Testis (tissue), 3 donors: ENCODE measurements around the gene TMEM229B. TPM values are rescaled to one million over a fixed set of nuclear protein-coding genes. Genes with fewer than 3 reads are reported as not detected.

Source experiments
- DNase-seq: peaks from one replicate; pipeline ENCODE4 v3.0.0-alpha.2; 2019
- H3K27ac ChIP-seq, 2 donors: fragments of 200-600 bp; sonication (generic); one replicate each; pipeline ENCODE4 v1.5.1; 2019
- H3K27me3 ChIP-seq: fragments of 200-600 bp; sonication (generic); one replicate; pipeline ENCODE4 v1.5.1; 2019
- H3K36me3 ChIP-seq: fragments of 200-600 bp; sonication (generic); one replicate; pipeline ENCODE4 v1.5.1; 2017; ENCODE audit warnings: low read depth; ENCODE audit errors: missing control alignments
- H3K4me1 ChIP-seq: fragments of 200-600 bp; sonication (generic); one replicate; pipeline ENCODE4 v1.5.1; 2019
- H3K4me3 ChIP-seq, 2 donors: fragments of 200-600 bp; sonication (generic); one replicate each; pipeline ENCODE4 v1.5.1; 2017 to 2019
- H3K9me3 ChIP-seq: fragments of 200-600 bp; sonication (generic); one replicate; pipeline ENCODE4 v1.5.1; 2017
- CTCF ChIP-seq, 3 experiments: fragments of 450-650 bp in 2 of 3; fragments of 200-600 bp in 1 of 3; sonication (generic) in 1 of 3; IDR thresholded peaks; one replicate each; pipeline ENCODE4 v1.5.1; 2016 to 2019; ENCODE audit warnings: antibody characterized with exemption in 3 of 3, mild to moderate bottlenecking in 2 of 3, moderate library complexity in 1 of 3
- POLR2A ChIP-seq: fragments of 450-650 bp; IDR thresholded peaks from one replicate; pipeline ENCODE4 v1.6.1; 2017; ENCODE audit warnings: antibody characterized with exemption, mild to moderate bottlenecking, moderate library complexity
- WGBS, 2 donors: methylation state at CpG; one replicate each; pipeline ENCODE4 v1.1.5; 2018; 5-methylcytosine and 5-hydroxymethylcytosine counted together
- intact Hi-C: fragments of 100-400 bp; cut with DNase I; formaldehyde crosslinking; loops from one replicate; pipeline ENCODE4 v1.15.1; 2023; ENCODE audit warnings: low total_unique reads
- polyA plus RNA-seq: library from polyadenylated mRNA; stranded (reverse); fragments of 350-450 nt; fragmentation: Illumina TruSeq; extraction: RNeasy Lipid Tissue Mini Kit (QIAGEN cat#74804); gene quantifications from one replicate; pipeline ENCODE4 v1.2.3, GENCODE V29; 2014; ENCODE audit warnings: low read depth, low replicate concordance; ENCODE audit not compliant: insufficient read depth
- total RNA-seq, 2 donors: library from RNA; depleted of rRNA; stranded (reverse); fragments of >200 nt; gene quantifications; one replicate each; pipeline ENCODE4 v1.2.3, GENCODE V29; 2016

The TMEM229B gene
- total and polyA plus RNA-seq, 3 donors from 2014 or later = 12.6 to 77.4 (median 59.6) TPM

- Histone ChIP-seq H3K27ac (peak within 1 kb of the TSS; percentile 60 to 71), H3K4me3 (peak within 1 kb of the TSS; percentile 58 to 66), H3K27me3 (no peaks in the 10 kb centered on the region), H3K9me3 (no peaks in the 10 kb centered on the region), H3K36me3 (no peaks in the 10 kb centered on the region), H3K4me1 (no peaks in the 10 kb centered on the region)
- intact Hi-C loops = no loop called here
- peak; percentile 84 for DNase-seq
- TF ChIP-seq CTCF (IDR thresholded peaks at IDR 0.05) (peak in 1 of 3 experiments; percentile 1), POLR2A (no peak)
- WGBS, 2 donors = 0 to 31% methylated on average over 2 to 44 of the region's 86 CpGs
Measured at GRCh38 chr14:67532998-67533753, 44.7 kb upstream of the TMEM229B start, which contains the start of gene PLEKHH1. TSS of gene PLEKHH1 (plus strand) at chr14:67533290. CDS start at chr14:67541868, 8,578 bp downstream.

DNA sequence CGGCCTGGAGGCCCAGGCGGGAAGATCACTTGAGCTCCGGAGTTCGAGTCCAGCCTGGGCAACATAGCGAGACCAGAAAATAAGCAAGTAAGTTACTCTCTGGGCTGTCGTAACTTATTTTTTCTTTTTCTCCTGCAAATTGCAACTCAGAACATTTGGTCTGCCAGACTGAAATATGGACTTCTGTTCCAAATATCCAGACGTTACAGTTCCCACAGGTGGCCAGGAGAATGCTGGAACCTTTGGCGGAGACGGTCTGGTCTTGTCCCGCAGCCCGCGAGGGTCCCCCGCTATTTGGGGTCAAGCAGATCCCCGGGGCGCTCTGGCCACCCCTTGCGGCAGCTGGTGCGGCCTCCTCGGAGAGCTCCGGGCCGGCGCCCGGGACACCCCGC is 44.1 kb upstream of the TMEM229B start:
- peak overlapping the region; percentile 60 to 71 for H3K27ac ChIP-seq
- no peaks in the 10 kb centered on the region for H3K9me3 ChIP-seq
- TF ChIP-seq POLR2A (no peak), CTCF (IDR thresholded peaks at IDR 0.05) (peak in 1 of 3 experiments; percentile 5)
- intact Hi-C loops = no loop called here
- H3K4me3 ChIP-seq = peak overlapping the region; percentile 58 to 66
- no peak for DNase-seq
- no peaks in the 10 kb centered on the region for H3K4me1 ChIP-seq
- H3K27me3 ChIP-seq = no peaks in the 10 kb centered on the region
- no peaks in the 10 kb centered on the region for H3K36me3 ChIP-seq
- WGBS, 2 donors = 12 to 15% methylated on average over 7 to 23 of the region's 23 CpGs

DNA sequence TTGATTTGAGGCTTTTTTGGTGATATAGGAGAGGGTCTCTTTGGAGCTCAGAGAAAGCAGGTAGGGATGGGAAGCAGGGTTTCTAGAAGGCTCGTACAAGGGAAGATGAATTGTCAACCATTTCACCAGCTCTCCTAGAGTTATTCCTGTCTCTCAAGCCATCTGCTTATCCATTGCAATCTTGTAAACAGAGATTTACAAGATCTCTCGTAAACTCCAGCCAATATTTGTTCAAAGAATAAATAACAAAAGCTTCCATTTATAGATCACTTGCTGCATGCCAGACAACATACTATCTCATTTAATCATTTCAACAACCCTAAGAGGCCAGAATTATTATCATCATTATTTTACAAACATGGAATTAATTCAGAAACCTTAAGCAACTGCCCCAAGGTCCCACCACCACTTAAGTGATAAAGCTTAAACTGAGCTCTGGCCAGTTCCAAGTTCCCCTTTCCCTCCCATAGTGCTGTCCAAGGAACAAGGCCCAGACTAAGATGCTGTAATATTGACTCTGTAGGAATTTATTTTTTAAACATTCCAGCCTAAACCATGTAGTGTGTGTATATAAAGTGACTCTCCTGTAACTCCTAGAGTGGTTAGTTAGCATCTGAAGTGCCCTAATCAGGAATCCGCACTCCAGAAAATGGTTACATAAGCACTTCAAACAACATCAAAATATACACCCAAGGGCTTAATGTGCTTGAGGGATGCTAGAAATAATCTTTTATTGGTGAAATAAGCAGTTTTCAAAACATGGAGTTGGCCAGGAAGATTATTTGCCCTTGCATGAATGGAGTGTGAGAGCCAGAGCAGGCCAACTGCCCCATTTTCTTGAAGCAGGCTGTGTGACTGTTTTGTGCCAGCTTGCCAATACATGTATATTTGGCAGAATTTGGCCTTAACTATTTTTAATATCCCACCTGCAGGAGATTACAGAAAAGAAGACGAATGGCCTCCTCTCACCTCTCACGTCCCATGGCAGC is 41.7 kb upstream of the TMEM229B start:
- H3K4me1 ChIP-seq = no peaks in the 10 kb centered on the region
- DNase-seq = no peak
- intact Hi-C loops = no loop called here
- 89 to 90% methylated on average over 5 of the region's 5 CpGs for WGBS, 2 donors
- no peaks in the 10 kb centered on the region for H3K27me3 ChIP-seq
- H3K27ac ChIP-seq = no peak overlapping the region
- no peaks in the 10 kb centered on the region for H3K36me3 ChIP-seq
- no peaks in the 10 kb centered on the region for H3K9me3 ChIP-seq
- no peak overlapping the region for H3K4me3 ChIP-seq
- TF ChIP-seq POLR2A (no peak), CTCF (IDR thresholded peaks at IDR 0.05) (no peak)

- intact Hi-C loops = no loop called here
- Histone ChIP-seq H3K4me3 (no peak overlapping the region), H3K27me3 (no peaks in the 10 kb centered on the region), H3K4me1 (peaks cover 16% of the 10 kb centered on the region), H3K27ac (no peak overlapping the region), H3K9me3 (no peaks in the 10 kb centered on the region), H3K36me3 (no peaks in the 10 kb centered on the region)
- TF ChIP-seq POLR2A (no peak), CTCF (IDR thresholded peaks at IDR 0.05) (no peak)
- WGBS, 2 donors = 100% methylated on average over 1 of the region's 1 CpG
- DNase-seq = no peak
Measured at GRCh38 chr14:67528276-67528675, 39.8 kb upstream of the TMEM229B start.
